Stimulated activated CD8-positive, alpha-beta memory T cell treated with anti-CD3 and anti-CD28 coated beads, Interleukin-2, amount 100 ng/mL, for 48 hours (primary cell): ENCODE data around the gene PMS2.
"Not testable (repeated sequence)": the region's sequence is repeated elsewhere in the genome, so short reads cannot be mapped to it uniquely, and the experiment has no call there.

Experiments
- DNase-seq, 2 donors: peaks; one replicate each; pipeline ENCODE4 v3.0.0-alpha.2; 2020; ENCODE audit warnings: low read depth in 2 of 2

Gene PMS2

GRCh38 chr7:6015917-6016652, 7.2 kb upstream of the PMS2 start:
- DNase-seq: no peak

GRCh38 chr7:6012355-6013104, 3.7 kb upstream of the PMS2 start:
- no peak for DNase-seq

GRCh38 chr7:6011541-6011940, 2.7 kb upstream of the PMS2 start:
- no peak for DNase-seq

- DNase-seq: not testable (repeated sequence)
These were observed 1.5 kb upstream of the PMS2 start for GRCh38 chr7:6010370-6010769.

- not testable (repeated sequence) for DNase-seq
These were observed 836 bp downstream of the PMS2 start for GRCh38 chr7:6007835-6008590.

- DNase-seq: no peak
These were observed 1.5 kb downstream of the PMS2 start for GRCh38 chr7:6007386-6007785.

GRCh38 chr7:5997210-5997808, 11.5 kb downstream of the PMS2 start:
- no peak for DNase-seq

- DNase-seq: not testable (repeated sequence)
These were observed 21.8 kb downstream of the PMS2 start for GRCh38 chr7:5987061-5987460.

GRCh38 chr7:5979680-5980314, 29.1 kb downstream of the PMS2 start:
- not testable (repeated sequence) for DNase-seq

GRCh38 chr7:5973580-5973979, 35.3 kb downstream of the PMS2 start:
- not testable (repeated sequence) for DNase-seq

GRCh38 chr7:5970347-5970911, 38.4 kb downstream of the PMS2 start, which contains the start of gene RSPH10B:
Gene RSPH10B (minus strand): TSS chr7:5970689. CDS start chr7:5967116, 3,573 bp downstream.
- DNase-seq: not testable (repeated sequence)

GRCh38 chr7:5963810-5964209, 45.0 kb downstream of the PMS2 start:
- not testable (repeated sequence) for DNase-seq

- DNase-seq: not testable (repeated sequence)
These were observed 45.6 kb downstream of the PMS2 start for GRCh38 chr7:5963205-5963604.

- not testable (repeated sequence) for DNase-seq
These were observed 73.9 kb downstream of the PMS2 start for GRCh38 chr7:5934945-5935450.

- DNase-seq: not testable (repeated sequence)
These were observed 76.8 kb downstream of the PMS2 start for GRCh38 chr7:5931905-5932644.

GRCh38 chr7:5931250-5931649, 77.6 kb downstream of the PMS2 start:
- DNase-seq: not testable (repeated sequence)

GRCh38 chr7:5930290-5930689, 78.6 kb downstream of the PMS2 start:
- not testable (repeated sequence) for DNase-seq

GRCh38 chr7:5926263-5926870, 82.5 kb downstream of the PMS2 start:
- DNase-seq: not testable (repeated sequence)

GRCh38 chr7:5924630-5925029, 84.2 kb downstream of the PMS2 start:
- DNase-seq: not testable (repeated sequence)
